Urinary bladder (tissue), 4 donors: ENCODE measurements around the gene UQCRC2. TPM values are rescaled to one million over a fixed set of nuclear protein-coding genes. Genes with fewer than 3 reads are reported as not detected.
A peak's percentile ranks its signal among the peaks of the same experiment; 100 is the strongest.
"Not testable (repeated sequence)": the region's sequence is repeated elsewhere in the genome, so short reads cannot be mapped to it uniquely, and the experiment has no call there.

Source experiments
- DNase-seq: peaks from one replicate; pipeline ENCODE4 v3.0.0-alpha.2; 2015; ENCODE audit errors: extremely low spot score
- H3K27ac ChIP-seq: one replicate; pipeline ENCODE4 v1.5.1; 2013; ENCODE audit warnings: low read depth, mild to moderate bottlenecking, moderate library complexity
- H3K36me3 ChIP-seq: one replicate; pipeline ENCODE4 v1.6.1; 2013; ENCODE audit warnings: mild to moderate bottlenecking, moderate library complexity; ENCODE audit not compliant: insufficient read depth
- H3K4me1 ChIP-seq: one replicate; pipeline ENCODE4 v1.6.1; 2013; ENCODE audit warnings: mild to moderate bottlenecking, moderate library complexity; ENCODE audit not compliant: insufficient read depth
- H3K4me3 ChIP-seq: one replicate; pipeline ENCODE4 v1.5.1; 2013; ENCODE audit warnings: low read depth, low read length
- WGBS: extraction: QIAGEN DNeasy Blood & Tissue Kit; methylation state at CpG from one replicate; pipeline ENCODE4 v1.1.7; 2013; 5-methylcytosine and 5-hydroxymethylcytosine counted together
- polyA plus RNA-seq: library from polyadenylated mRNA; stranded (reverse); fragments of 200-250 nt; gene quantifications from one replicate; pipeline ENCODE4 v1.2.3, GENCODE V29; 2013
- total RNA-seq: library from RNA; depleted of rRNA; stranded (reverse); fragments of >200 nt; gene quantifications from one replicate; pipeline ENCODE4 v1.2.3, GENCODE V29; 2014
- donor health status: healthy with polysubstance abuse.
- donor health status: healthy.

The UQCRC2 gene
- total RNA-seq, result 224 TPM
- 205 TPM for polyA plus RNA-seq

DNA sequence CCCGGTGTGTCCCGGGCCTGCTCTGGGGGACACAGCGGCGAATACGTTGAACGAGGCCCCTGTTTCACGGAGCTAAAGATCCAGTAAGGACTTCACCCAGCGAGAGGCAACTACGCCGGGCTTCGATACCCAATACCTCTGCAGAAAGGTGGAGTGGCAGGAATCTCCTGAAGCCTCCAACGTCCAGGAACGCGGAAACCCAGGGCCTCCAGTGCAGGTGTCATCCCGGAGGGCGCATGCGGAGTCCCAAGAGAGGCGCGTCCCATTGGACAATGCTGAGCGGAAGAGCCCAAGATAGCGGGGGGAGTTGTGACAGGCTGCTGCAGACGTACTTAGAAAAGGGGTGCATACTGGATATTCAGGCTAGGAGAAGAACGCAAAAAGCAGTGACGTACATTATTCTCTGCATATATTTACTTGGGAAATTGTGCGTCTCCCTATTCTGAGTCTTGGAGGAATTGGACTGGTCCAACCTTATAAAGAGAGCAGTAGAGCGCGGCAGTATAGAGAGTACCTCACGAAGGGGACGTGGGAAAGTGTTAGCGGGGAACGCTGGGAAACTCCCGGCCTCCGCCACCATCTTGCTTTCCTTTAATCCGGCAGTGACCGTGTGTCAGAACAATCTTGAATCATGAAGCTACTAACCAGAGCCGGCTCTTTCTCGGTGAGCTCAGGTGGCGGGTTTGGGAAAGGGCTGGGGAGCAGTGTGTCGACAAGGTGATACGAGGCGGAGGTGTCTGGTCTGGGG, at the start of gene UQCRC2:
Gene UQCRC2, plus strand, starts transcription at position 569 of the 748 bp plus-strand sequence. Its CDS starts 63 bp downstream, at position 632.
- no peaks in the 10 kb centered on the region for H3K4me1 ChIP-seq
- WGBS, result under 1% methylated on average over 41 of the region's 41 CpGs
- H3K36me3 ChIP-seq, result no peaks in the 10 kb centered on the region
- peak within 1 kb of the TSS; percentile 89 for H3K27ac ChIP-seq
- H3K4me3 ChIP-seq, result peak within 1 kb of the TSS; percentile 80
- DNase-seq, result peak; percentile 93

DNA sequence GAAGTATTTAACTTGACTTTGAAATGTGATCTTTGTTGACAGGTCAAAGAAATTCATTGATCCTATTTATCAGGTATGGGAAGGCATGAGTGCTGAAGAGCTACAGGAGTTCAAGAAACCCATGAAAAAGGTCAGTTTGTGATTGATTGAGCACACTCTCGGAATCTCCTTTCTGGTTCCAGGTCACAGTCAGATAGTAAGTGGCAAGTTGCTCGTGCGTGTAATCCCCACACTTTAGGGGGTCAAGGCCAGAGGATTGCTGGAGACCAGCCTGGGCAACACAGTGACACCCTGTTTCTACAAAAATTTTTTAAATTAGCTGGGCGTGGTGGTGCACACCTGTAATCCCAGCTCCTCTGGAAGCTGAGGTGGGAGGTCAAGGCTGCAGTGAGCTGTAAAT, 20.5 kb upstream of the UQCRC2 start:
- not testable (repeated sequence) for DNase-seq, H3K4me1 ChIP-seq, H3K27ac ChIP-seq, H3K36me3 ChIP-seq, H3K4me3 ChIP-seq
- 82% methylated on average over 4 of the region's 4 CpGs for WGBS

DNA sequence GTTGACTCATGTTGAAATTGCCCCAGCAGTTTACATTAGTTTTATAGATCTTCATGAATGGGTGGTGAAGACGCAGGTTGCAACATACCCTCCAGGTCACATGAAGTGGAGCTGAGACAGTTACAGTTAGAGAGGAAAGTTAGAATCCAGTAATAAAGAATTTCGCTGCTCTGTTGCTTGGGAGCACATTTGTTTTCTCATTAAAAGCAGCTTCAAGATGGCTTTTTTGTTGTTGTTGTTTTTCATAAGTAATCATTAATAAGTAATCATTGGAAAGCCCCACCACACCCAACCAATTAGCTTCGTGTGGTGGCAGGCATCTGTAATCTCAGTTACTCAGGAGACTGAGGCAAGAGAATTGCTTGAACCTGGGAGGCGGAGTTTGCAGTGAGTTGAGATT, 19.8 kb upstream of the UQCRC2 start:
- not testable (repeated sequence) for H3K36me3 ChIP-seq, H3K4me3 ChIP-seq, H3K27ac ChIP-seq, H3K4me1 ChIP-seq, DNase-seq
- 65% methylated on average over 4 of the region's 4 CpGs for WGBS

DNA sequence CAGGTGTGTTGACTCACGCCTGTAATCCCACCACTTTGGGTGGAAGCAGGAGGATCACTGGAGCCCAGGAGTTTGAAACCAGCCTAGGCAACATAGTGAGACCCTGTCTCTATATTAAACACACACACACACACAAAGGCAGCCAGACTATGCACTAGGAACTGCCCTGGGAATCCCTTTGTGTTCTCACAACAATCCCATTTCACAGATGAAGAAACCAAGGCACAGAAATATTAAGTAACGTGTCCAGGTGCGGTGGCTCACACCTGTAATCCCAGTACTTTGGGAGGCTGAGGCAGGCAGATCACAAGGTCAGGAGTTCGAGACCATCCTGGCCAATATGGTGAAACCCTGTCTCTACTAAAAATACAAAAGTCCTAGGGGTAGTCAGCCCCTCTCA, 19.4 kb upstream of the UQCRC2 start:
- WGBS, result 83% methylated on average over 3 of the region's 4 CpGs
- H3K27ac ChIP-seq, H3K4me3 ChIP-seq, DNase-seq, H3K4me1 ChIP-seq, H3K36me3 ChIP-seq: not testable (repeated sequence)

DNA sequence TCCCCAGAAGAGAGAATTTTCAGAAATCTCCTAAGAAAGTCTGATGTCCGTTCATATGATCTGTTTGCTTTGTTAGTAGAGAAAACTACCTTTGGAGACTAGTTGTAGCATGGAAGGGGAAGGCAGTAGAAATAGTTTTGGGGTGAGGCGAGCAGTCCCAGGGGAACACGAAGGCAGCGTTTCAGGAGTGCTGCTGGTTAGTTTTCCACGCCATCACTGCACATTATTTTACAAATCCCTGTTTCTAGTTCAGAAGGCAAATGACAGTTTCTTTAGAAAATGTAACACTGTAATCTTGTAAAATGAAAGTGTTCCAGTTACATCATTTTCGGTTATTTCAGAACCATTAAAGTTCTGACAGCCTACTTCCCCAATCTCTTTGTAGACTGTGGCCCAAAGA, 16.9 kb upstream of the UQCRC2 start:
- WGBS, result 58% methylated on average over 6 of the region's 6 CpGs
- not testable (repeated sequence) for H3K4me3 ChIP-seq, H3K36me3 ChIP-seq, H3K27ac ChIP-seq, DNase-seq, H3K4me1 ChIP-seq

DNA sequence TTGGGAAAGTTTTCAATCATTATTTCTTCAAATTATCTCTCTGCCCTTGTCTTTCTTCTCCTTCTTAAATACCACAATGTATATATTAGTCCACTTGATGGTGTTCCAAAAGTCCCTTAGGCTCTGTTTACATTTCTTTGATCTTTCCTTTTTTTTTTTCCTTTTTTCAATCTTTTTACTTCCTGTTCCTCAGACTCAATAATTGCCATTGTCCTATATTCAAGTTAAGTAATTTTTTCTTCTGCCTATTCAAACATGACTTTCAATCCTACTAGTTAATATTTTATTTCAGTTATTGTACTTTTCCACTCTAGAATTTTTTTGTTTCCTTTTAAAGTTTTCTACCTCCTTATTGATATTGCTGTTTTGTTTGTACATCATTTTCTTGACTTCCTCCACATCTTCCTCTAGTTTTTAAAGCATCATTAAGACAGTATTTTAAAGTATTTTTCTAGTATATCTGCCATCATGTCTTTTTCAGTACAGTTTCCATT, 15.8 kb upstream of the UQCRC2 start:
- no peak for DNase-seq
- Histone ChIP-seq H3K27ac (no peak overlapping the region), H3K4me3 (no peak overlapping the region), H3K36me3 (no peaks in the 10 kb centered on the region), H3K4me1 (no peaks in the 10 kb centered on the region)

DNA sequence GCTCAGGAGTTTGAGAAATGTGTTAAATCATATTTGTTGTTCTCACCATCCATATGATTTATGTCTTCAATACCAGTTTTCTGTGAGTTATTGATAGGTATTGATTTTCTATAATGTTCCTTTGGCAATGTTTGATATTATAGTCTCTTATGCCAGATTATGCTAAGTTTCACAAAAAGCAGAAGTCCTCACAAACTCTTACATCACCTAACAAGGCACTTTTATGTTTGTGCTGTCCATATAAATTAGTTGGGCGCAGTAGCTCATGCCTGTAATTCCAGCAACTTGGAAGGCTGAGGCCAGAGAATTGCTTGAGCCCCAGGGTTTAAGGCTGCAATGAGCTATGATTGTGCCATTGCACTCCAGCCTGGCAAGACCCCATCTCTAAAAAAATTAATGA, 12.6 kb upstream of the UQCRC2 start:
- H3K27ac ChIP-seq, result no peak overlapping the region
- H3K36me3 ChIP-seq, result no peaks in the 10 kb centered on the region
- H3K4me1 ChIP-seq, result no peaks in the 10 kb centered on the region
- no peak overlapping the region for H3K4me3 ChIP-seq
- 93% methylated on average over 1 of the region's 1 CpG for WGBS
- no peak for DNase-seq

DNA sequence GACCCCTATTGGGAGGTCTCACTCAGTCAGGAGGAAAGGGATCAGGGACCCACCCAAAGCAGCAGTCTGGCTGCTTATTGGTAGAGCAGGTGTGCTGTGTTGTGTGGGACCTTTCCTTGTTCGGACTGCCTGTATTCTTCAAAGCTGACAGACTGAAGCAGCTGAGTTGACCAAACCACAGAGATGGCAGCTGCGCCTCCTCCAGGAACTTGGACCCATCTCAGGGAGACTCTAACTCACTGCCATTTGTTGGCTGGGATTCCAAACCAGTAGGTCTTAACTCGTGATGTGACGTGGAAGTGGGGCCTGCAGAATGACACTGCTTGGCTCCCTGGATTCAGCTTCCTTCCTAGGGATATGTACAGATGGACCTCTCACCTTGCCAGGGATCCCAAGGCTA, 9.6 kb upstream of the UQCRC2 start:
- WGBS, result 86% methylated on average over 4 of the region's 4 CpGs
- DNase-seq, result no peak
- Histone ChIP-seq H3K36me3 (no peaks in the 10 kb centered on the region), H3K4me3 (no peak overlapping the region), H3K27ac (no peak overlapping the region), H3K4me1 (no peaks in the 10 kb centered on the region)

DNA sequence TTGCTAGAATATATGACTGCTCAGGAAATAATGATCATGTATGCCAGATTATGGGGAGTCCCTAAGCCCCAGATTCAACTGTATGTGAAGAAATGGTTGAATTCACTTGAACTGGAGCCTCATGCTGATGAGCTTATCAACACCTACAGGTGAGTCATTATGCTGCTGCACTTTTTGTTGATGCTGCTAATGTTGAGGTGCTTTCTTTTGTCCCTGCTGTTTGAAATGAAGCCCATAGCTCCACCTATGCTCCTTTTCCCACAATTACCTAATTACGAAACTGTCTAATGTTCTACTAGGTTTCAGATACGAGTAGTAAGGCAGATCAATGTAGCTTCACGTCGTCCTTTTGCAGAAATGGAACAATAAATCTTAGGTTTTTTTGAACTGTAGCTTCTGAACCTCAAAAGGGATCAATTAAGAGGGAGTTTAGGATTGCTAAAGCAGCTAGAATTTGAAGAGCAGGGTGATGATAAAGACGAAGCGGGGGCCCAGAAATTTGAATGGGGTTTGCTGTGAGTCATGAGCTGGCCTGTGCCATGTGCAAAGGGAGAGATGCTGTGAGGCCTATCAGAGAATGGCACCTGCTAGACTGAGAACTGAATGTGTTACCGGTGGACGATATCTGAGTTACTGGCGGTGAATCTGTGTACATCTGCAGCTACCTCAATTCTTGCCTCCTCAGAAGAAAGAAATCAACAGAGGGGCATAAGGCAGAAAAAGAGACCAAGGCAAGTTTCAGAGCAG, 6.1 kb upstream of the UQCRC2 start:
- H3K27ac ChIP-seq, result no peak overlapping the region
- 78% methylated on average over 9 of the region's 9 CpGs for WGBS
- no peaks in the 10 kb centered on the region for H3K4me1 ChIP-seq
- H3K4me3 ChIP-seq, result no peak overlapping the region
- DNase-seq, result no peak
- H3K36me3 ChIP-seq, result no peaks in the 10 kb centered on the region

DNA sequence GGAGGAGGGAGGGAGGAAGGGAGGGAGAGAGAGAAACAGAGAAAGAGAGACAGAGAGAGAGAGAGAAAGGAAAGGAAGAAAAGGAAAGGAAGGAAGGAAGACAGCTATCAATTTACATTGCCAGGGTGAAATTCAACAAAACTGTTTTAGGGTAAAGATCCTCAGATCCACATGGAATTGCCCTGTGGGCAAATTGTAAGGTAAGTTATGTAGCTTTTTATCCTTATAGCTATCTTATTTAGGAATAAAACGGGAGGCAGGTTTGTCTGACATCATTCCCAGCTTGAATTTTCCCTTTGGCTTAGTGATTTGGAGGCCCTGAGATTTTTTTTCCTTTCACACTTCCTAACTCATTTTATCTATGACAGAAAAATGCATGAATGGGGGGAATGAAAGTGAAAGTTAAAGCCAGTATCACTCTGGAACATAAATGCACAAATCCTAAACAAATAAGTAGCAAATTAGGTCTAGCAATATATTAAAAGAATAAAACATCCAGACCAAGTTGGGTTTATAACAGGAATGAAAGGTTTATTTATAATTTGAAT, 3.4 kb upstream of the UQCRC2 start:
- no peaks in the 10 kb centered on the region for H3K36me3 ChIP-seq
- DNase-seq, result no peak
- H3K4me1 ChIP-seq, result no peaks in the 10 kb centered on the region
- H3K4me3 ChIP-seq, result no peak overlapping the region
- no peak overlapping the region for H3K27ac ChIP-seq
- 60% methylated on average over 1 of the region's 1 CpG for WGBS

DNA sequence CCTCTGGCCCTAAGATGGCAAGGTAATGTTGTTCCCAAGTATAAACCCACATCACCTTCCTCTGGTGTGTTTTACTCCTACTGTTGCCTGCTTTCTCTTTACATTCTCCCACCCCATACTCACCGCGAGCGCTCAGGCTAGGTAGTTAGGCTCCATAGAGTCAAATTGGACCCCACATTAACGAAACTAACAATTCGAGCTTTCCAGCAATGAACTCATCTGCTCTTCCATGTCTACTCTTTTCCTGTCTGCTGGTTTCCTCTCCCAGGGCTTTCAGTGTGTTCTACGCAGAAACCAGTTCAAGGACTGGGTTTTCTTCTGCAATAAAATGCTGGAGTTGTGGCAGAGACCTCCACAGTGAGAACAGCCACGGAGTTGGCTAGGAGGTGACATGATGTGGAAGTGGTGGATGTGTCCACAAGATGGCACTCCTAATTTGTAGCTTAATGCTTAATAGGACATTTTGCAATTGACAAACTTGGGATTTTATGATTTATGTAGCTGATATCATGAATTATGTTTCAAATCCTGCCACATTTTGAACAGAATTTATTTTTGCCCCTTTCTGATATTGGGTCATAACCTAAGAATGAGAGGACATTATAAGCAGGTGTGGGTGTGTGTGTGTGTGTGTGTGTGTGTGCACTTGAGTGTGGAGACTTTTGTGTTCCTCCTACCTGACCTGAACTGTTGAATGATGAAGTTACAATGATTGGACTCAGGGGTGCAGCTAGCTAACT, 2.2 kb upstream of the UQCRC2 start:
- Histone ChIP-seq H3K36me3 (no peaks in the 10 kb centered on the region), H3K4me1 (no peaks in the 10 kb centered on the region), H3K4me3 (no peak overlapping the region), H3K27ac (no peak overlapping the region)
- WGBS, result 78% methylated on average over 7 of the region's 7 CpGs
- no peak for DNase-seq

DNA sequence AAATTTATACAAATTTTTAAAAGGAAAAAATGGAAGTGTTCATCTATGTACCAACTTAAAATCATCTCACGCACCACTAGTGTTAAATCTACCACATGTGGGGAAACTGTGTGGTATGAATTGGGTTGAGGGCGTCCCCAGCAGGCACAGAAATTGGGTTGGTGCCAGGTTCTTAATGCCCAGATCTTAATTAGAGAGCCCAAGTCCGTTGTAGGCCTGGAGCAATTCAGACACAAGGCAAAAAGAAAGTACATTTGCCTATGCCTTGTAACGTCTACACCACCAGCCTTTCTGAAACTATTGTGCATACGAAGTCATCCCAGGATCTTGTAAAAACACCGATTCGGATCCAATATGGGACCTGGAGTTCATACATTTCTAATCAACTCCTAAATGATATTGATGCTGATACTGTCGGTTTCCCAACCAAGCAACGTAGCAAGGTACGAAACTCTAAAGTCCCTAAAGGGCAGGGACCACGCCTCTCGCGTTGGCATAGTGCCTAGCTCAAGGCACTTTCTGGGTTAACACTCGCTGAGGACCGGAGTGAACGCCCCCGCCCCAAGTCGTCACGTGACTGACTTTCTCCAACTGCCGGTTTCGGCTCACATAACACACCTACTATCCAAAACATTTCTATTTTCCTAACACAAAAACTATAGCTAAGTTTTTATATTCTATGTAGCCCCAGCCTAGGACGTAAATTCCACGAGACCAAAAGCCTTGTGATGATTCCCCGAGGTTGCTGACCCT, 945 bp upstream of the UQCRC2 start:
- H3K27ac ChIP-seq, result peak overlapping the region; percentile 89
- no peaks in the 10 kb centered on the region for H3K36me3 ChIP-seq
- peak overlapping the region; percentile 80 for H3K4me3 ChIP-seq
- DNase-seq, result peak; percentile 36
- H3K4me1 ChIP-seq, result no peaks in the 10 kb centered on the region
- WGBS, result 2% methylated on average over 24 of the region's 24 CpGs

DNA sequence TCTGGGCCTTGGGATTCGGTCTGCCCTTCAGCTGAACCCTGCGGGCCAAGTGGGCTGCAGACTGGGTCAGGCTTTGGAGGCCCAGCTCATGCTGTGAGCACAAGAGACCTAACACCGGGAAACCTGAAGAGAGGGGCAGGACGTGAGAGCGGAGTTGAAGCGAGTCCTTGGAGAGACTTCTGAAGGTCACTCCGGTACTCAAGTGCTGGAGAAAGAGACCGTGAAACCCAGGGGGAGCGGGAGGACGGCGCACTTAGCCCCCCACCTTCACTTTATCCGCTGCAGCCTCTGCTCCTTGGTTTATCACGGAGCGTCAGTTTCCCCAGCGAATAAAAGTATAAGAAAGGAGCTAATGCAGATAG, 361 bp downstream of the UQCRC2 start:
- Histone ChIP-seq H3K27ac (peak overlapping the region; percentile 89), H3K4me1 (no peaks in the 10 kb centered on the region), H3K4me3 (peak overlapping the region; percentile 80), H3K36me3 (no peaks in the 10 kb centered on the region)
- no peak for DNase-seq
- WGBS, result 0% methylated on average over 15 of the region's 15 CpGs
